SK-N-SH treated with all-trans-retinoic acid at 6 μM for 48 hours (cell line): ENCODE results near the gene PLTP.
A peak's percentile ranks its signal among the peaks of the same experiment; 100 is the strongest.

Source experiments
- ATAC-seq: fragments of 200-7000 bp; cut with Tn5 transposase; 3 replicates; pipeline ENCODE4 v1.9.1; 2020; ENCODE audit warnings: mild to moderate bottlenecking, moderate library complexity
- BACH2 ChIP-seq: fragments of 250-450 bp; sonication (Bioruptor Pico); IDR thresholded peaks from 2 replicates; pipeline ENCODE4 v1.9.0; 2021; ENCODE audit warnings: mild to moderate bottlenecking, borderline replicate concordance
- CSDC2 ChIP-seq: fragments of 250-450 bp; sonication (Bioruptor Pico); IDR thresholded peaks from 2 replicates; pipeline ENCODE4 v1.5.0; 2020; ENCODE audit warnings: mild to moderate bottlenecking, moderate library complexity
- ESRRG ChIP-seq: fragments of 250-450 bp; sonication (Bioruptor Pico); IDR thresholded peaks from 2 replicates; pipeline ENCODE4 v1.6.1; 2021; ENCODE audit warnings: mild to moderate bottlenecking
- ISL1 ChIP-seq: fragments of 250-450 bp; sonication (Bioruptor Pico); IDR thresholded peaks from 2 replicates; pipeline ENCODE4 v2.1.2; 2022; ENCODE audit warnings: mild to moderate bottlenecking, moderate library complexity
- PPARA ChIP-seq: fragments of 250-450 bp; sonication (Bioruptor Pico); IDR thresholded peaks from 2 replicates; pipeline ENCODE4 v1.5.0; 2020; ENCODE audit warnings: mild to moderate bottlenecking, borderline replicate concordance
- SNAI2 ChIP-seq: fragments of 250-450 bp; sonication (Bioruptor Pico); IDR thresholded peaks from 2 replicates; pipeline ENCODE4 v1.5.0; 2020; ENCODE audit warnings: mild to moderate bottlenecking, moderate library complexity
- TCF4 ChIP-seq: fragments of 250-450 bp; sonication (Bioruptor Pico); IDR thresholded peaks from 2 replicates; pipeline ENCODE4 v1.8.0; 2021; ENCODE audit warnings: mild to moderate bottlenecking, moderate library complexity, borderline replicate concordance
- ZC3H10 ChIP-seq: fragments of 250-450 bp; sonication (Bioruptor Pico); IDR thresholded peaks from 2 replicates; pipeline ENCODE4 v1.5.1; 2021; ENCODE audit warnings: mild to moderate bottlenecking, moderate library complexity
- ZFP3 ChIP-seq: fragments of 250-450 bp; sonication (Bioruptor Pico); IDR thresholded peaks from 2 replicates; pipeline ENCODE4 v1.5.0; 2020; ENCODE audit warnings: mild to moderate bottlenecking, moderate library complexity
- ZFP30 ChIP-seq: fragments of 450-650 bp; formaldehyde crosslinking; IDR thresholded peaks from 2 replicates; pipeline ENCODE4 v1.5.0; 2022; ENCODE audit warnings: mild to moderate bottlenecking, moderate library complexity
- ZNF565 ChIP-seq: fragments of 450-650 bp; formaldehyde crosslinking; conservative IDR thresholded peaks from 2 replicates; pipeline ENCODE4 v1.5.0; 2020; ENCODE audit warnings: low read depth, mild to moderate bottlenecking, moderate library complexity
- ZNF70 ChIP-seq: fragments of 450-650 bp; formaldehyde crosslinking; IDR thresholded peaks from 2 replicates; pipeline ENCODE4 v1.5.0; 2020; ENCODE audit warnings: mild to moderate bottlenecking, moderate library complexity
- ZNF8 ChIP-seq: fragments of 450-650 bp; formaldehyde crosslinking; IDR thresholded peaks from 2 replicates; pipeline ENCODE4 v1.5.0; 2020; ENCODE audit warnings: mild to moderate bottlenecking, moderate library complexity
- TF ChIP-seq, protein P1 (sequence below): fragments of 250-450 bp; sonication (Bioruptor Pico); IDR thresholded peaks from 2 replicates; pipeline ENCODE4 v1.5.0; 2020; ENCODE audit warnings: mild to moderate bottlenecking, moderate library complexity
- TF ChIP-seq, protein P2 (sequence below): fragments of 250-450 bp; sonication (Bioruptor Pico); IDR thresholded peaks from 2 replicates; pipeline ENCODE4 v1.5.1; 2021; ENCODE audit warnings: mild to moderate bottlenecking, moderate library complexity
- TF ChIP-seq, protein P3 (sequence below): fragments of 250-450 bp; sonication (Bioruptor Pico); IDR thresholded peaks from 2 replicates; pipeline ENCODE4 v1.5.1; 2020; ENCODE audit warnings: low read depth, mild to moderate bottlenecking, moderate library complexity
- TF ChIP-seq, protein P4 (sequence below): fragments of 250-450 bp; sonication (Bioruptor Pico); IDR thresholded peaks from 2 replicates; pipeline ENCODE4 v1.8.0; 2020; ENCODE audit warnings: mild to moderate bottlenecking, moderate library complexity, borderline replicate concordance
- TF ChIP-seq, protein P5 (sequence below): fragments of 250-450 bp; sonication (Bioruptor Pico); IDR thresholded peaks from 2 replicates; pipeline ENCODE4 v1.8.0; 2021; ENCODE audit warnings: low read depth, mild to moderate bottlenecking, moderate library complexity, borderline replicate concordance

The PLTP gene

DNA sequence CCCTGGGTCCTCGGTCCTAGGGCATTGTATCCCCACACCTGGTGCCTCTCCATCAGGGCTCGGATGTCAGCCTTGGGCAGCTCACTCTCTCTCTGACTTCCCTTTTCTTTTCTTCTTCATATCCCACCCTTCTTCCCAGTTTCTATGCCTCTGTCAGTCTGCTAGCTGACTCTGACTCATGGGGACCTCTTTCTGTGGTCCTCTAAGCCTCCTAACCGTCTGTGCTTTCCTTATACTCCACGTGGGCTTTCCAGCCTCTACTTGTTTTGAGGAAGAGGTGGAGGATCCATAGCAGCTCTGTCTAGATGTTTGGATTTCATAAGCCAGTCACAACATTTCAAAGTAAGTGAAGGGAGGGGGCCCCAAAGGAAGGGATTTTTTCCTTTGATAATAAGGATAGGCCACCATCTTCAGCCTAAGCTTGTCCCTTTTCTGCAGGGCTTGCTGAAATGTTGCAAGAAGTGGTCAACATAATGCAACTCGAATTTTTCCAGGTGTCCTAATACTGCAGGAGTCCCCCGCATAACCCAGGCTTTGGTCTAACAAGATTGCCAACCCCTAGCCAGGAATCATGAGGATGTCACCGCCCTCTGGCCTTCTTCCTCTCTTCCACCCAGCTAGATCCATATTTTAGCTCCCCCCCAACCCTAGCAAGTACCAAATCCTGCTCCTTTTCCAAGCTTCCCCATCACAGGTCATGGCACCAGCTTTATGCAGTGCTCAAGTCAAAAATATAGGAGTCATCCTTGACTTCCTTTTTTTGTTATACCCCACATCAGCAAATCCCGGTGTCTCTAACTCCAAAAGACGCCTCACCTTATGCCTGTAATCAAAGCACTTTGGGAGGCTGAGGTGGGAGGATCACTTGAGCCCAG is 8.7 kb upstream of the PLTP start (continued):
- TF ChIP-seq, protein P1, sequence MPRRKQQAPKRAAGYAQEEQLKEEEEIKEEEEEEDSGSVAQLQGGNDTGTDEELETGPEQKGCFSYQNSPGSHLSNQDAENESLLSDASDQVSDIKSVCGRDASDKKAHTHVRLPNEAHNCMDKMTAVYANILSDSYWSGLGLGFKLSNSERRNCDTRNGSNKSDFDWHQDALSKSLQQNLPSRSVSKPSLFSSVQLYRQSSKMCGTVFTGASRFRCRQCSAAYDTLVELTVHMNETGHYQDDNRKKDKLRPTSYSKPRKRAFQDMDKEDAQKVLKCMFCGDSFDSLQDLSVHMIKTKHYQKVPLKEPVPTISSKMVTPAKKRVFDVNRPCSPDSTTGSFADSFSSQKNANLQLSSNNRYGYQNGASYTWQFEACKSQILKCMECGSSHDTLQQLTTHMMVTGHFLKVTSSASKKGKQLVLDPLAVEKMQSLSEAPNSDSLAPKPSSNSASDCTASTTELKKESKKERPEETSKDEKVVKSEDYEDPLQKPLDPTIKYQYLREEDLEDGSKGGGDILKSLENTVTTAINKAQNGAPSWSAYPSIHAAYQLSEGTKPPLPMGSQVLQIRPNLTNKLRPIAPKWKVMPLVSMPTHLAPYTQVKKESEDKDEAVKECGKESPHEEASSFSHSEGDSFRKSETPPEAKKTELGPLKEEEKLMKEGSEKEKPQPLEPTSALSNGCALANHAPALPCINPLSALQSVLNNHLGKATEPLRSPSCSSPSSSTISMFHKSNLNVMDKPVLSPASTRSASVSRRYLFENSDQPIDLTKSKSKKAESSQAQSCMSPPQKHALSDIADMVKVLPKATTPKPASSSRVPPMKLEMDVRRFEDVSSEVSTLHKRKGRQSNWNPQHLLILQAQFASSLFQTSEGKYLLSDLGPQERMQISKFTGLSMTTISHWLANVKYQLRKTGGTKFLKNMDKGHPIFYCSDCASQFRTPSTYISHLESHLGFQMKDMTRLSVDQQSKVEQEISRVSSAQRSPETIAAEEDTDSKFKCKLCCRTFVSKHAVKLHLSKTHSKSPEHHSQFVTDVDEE = no peak
- TF ChIP-seq, protein P2, sequence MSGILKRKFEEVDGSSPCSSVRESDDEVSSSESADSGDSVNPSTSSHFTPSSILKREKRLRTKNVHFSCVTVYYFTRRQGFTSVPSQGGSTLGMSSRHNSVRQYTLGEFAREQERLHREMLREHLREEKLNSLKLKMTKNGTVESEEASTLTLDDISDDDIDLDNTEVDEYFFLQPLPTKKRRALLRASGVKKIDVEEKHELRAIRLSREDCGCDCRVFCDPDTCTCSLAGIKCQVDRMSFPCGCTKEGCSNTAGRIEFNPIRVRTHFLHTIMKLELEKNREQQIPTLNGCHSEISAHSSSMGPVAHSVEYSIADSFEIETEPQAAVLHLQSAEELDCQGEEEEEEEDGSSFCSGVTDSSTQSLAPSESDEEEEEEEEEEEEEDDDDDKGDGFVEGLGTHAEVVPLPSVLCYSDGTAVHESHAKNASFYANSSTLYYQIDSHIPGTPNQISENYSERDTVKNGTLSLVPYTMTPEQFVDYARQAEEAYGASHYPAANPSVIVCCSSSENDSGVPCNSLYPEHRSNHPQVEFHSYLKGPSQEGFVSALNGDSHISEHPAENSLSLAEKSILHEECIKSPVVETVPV (CRISPR knock-in tag) = no peak
- no peak for TF ChIP-seq ZC3H10 (CRISPR knock-in tag)
- TF ChIP-seq, protein P3, sequence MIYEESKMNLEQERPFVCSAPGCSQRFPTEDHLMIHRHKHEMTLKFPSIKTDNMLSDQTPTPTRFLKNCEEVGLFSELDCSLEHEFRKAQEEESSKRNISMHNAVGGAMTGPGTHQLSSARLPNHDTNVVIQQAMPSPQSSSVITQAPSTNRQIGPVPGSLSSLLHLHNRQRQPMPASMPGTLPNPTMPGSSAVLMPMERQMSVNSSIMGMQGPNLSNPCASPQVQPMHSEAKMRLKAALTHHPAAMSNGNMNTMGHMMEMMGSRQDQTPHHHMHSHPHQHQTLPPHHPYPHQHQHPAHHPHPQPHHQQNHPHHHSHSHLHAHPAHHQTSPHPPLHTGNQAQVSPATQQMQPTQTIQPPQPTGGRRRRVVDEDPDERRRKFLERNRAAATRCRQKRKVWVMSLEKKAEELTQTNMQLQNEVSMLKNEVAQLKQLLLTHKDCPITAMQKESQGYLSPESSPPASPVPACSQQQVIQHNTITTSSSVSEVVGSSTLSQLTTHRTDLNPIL (CRISPR knock-in tag) = no peak
- no peak for TF ChIP-seq BACH2
- TF ChIP-seq, all 23 proteins: peak for 0

DNA sequence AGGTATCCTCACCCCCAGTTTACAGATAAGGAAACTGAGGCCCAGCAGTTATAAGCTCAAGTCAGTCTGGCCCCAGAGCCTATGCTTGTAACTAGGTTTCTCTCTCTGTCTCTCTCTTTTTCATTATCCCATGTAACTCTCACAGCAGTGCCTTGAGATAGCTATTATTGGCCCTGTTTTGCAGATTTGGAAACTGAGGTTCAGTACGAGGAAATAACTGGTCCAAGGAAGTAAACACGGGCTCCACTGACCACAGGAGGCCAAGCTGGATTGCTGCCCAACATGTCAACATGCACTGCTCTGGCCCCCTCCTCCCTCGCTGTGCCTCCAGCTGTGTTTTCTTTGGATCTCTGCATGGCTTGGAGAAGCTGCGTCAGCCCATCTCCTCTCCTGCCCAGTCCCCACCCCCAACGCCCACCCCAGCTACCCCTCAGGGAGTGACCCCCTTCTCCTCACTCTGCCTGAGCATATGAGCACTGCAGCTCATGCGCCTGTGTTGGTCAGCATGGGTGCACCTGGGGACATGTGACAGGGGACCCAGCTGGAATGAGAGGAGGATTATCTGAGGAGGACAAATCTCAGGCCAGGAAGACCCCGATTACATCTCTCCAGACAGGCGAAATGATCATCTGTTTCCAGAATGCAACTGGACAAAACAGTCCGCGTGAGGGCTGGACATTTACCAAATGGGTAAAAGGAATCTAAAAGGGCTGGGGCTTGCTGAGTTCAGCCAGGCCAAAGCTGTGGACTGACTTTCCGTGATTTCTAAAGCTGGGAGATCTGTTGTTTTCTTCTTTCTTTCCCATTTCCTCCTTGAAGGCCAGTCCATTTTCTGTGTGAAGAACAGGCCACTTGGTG is 7.8 kb upstream of the PLTP start:
- peak; percentile 41 for ATAC-seq
- TF ChIP-seq TCF4 (CRISPR knock-in tag) = no peak; the same call in 1 of the 2 replicates
- TF ChIP-seq ZNF565 = no peak
- TF ChIP-seq, protein P3 (CRISPR knock-in tag) = no peak
- TF ChIP-seq ZFP30 (CRISPR knock-in tag) = no peak
- TF ChIP-seq SNAI2 (CRISPR knock-in tag) = no peak
- no peak for TF ChIP-seq PPARA (CRISPR knock-in tag)
- TF ChIP-seq ZNF8 (CRISPR knock-in tag) = no peak
- TF ChIP-seq ZNF70 (CRISPR knock-in tag) = no peak; the same call in 1 of the 2 replicates
- TF ChIP-seq, protein P4, sequence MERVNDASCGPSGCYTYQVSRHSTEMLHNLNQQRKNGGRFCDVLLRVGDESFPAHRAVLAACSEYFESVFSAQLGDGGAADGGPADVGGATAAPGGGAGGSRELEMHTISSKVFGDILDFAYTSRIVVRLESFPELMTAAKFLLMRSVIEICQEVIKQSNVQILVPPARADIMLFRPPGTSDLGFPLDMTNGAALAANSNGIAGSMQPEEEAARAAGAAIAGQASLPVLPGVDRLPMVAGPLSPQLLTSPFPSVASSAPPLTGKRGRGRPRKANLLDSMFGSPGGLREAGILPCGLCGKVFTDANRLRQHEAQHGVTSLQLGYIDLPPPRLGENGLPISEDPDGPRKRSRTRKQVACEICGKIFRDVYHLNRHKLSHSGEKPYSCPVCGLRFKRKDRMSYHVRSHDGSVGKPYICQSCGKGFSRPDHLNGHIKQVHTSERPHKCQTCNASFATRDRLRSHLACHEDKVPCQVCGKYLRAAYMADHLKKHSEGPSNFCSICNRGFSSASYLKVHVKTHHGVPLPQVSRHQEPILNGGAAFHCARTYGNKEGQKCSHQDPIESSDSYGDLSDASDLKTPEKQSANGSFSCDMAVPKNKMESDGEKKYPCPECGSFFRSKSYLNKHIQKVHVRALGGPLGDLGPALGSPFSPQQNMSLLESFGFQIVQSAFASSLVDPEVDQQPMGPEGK (CRISPR knock-in tag) = no peak
- TF ChIP-seq, protein P5, sequence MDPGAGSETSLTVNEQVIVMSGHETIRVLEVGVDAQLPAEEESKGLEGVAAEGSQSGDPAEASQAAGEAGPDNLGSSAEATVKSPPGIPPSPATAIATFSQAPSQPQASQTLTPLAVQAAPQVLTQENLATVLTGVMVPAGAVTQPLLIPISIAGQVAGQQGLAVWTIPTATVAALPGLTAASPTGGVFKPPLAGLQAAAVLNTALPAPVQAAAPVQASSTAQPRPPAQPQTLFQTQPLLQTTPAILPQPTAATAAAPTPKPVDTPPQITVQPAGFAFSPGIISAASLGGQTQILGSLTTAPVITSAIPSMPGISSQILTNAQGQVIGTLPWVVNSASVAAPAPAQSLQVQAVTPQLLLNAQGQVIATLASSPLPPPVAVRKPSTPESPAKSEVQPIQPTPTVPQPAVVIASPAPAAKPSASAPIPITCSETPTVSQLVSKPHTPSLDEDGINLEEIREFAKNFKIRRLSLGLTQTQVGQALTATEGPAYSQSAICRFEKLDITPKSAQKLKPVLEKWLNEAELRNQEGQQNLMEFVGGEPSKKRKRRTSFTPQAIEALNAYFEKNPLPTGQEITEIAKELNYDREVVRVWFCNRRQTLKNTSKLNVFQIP (CRISPR knock-in tag) = no peak
- no peak for TF ChIP-seq ESRRG (CRISPR knock-in tag)
- TF ChIP-seq ZC3H10 (CRISPR knock-in tag) = no peak
- no peak for TF ChIP-seq ZFP3
- no peak for TF ChIP-seq ISL1 (CRISPR knock-in tag)
- no peak for TF ChIP-seq CSDC2 (CRISPR knock-in tag)
- TF ChIP-seq, protein P2 (CRISPR knock-in tag) = no peak
